SK-N-DZ (cell line): ENCODE measurements around the gene ZC3H10.
"Not testable (repeated sequence)": the region's sequence is repeated elsewhere in the genome, so short reads cannot be mapped to it uniquely, and the experiment has no call there.

ENCODE experiments used
- DNase-seq: peaks from one replicate; pipeline ENCODE4 v3.0.0-alpha.2; 2015; ENCODE audit warnings: low spot score

The ZC3H10 gene

GRCh38 chr12:56154246-56154771 is 36.2 kb downstream of the ZC3H10 start:
- DNase-seq: no peak

- DNase-seq: no peak
Observed at GRCh38 chr12:56154818-56155217, 36.8 kb downstream of the ZC3H10 start.

GRCh38 chr12:56155256-56155845 is 37.3 kb downstream of the ZC3H10 start:
- no peak for DNase-seq

GRCh38 chr12:56156464-56157200 is 38.6 kb downstream of the ZC3H10 start:
- DNase-seq: not testable (repeated sequence)

GRCh38 chr12:56157201-56158028 is 39.3 kb downstream of the ZC3H10 start:
- DNase-seq: peak; percentile 88

DNA sequence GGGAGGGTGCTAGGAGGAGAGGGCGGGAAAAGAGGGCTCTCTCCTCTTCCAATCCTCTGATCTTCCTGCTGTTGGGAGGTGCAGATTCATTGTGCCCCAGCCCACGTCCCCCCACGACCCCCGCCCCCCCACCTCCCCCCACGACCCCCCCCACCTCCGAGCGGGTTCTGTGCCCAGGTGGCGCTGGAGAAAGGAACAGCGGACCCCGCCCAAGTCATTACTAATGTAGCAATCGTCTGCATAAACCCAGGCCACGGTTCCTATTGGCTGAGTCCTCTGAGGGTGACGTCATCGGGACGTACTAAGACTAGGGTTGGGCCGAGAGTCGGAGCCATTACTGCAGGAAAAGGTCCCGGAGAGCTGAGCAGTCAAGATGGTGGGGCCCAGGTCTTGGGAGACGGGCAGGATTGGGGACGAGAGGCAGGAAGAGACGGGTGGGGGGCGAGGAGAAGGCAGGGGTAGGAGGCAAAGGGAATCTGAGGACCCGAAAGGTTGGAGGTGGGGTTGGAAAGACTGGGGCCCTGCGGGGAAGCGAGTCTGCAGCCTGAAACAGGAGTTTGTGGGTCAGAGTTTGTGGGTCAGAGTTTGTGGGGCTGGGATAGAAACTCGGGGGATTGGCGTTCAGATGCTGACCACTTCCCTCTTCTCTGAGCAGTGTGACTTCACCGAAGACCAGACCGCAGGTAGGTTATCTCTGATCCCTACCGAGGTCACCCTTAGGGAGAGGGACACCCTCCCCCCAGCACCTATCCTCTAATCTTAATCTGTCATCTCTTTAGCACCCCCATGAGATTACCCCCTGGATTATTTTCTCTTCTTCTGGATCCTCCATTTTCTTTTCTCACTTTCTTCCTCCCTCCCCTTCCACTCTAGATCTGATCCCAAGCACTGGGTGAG is 40.2 kb downstream of the ZC3H10 start, which contains the start of gene MYL6:
Gene MYL6 (plus strand): TSS at position 331 of the 897 bp plus-strand sequence. CDS start 43 bp downstream, at position 374.
- peak; percentile 98 for DNase-seq

DNA sequence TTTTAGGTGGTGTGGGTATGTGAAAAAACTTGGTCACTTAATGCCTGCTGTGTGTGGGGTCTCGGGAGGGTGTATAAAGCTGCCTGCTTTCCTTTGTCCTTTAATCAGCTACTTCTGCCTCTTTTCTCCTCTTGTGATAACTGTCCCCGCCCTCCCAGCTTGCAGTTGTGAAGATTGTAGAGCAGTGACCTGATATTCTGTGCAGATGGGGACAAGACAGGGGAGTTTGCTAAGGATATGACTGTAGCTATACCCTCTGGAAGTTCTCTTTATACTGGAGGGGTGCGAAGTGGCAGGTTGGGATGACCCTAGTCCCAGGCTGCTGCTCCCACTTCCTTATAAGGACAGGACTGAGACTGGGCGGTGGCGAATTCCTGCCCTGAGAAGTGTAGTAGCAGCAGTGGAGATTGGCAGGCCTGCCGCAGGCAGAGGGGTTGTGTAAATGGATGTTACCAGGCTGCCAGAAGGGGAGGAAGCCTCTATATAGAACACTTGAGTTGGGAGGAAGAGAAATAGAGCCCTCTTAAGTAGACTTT is 40.9 kb downstream of the ZC3H10 start:
- DNase-seq: peak; percentile 76

GRCh38 chr12:56159482-56160192 is 41.6 kb downstream of the ZC3H10 start:
- no peak for DNase-seq

- DNase-seq: no peak
Observed at GRCh38 chr12:56160193-56160763, 42.2 kb downstream of the ZC3H10 start.

DNA sequence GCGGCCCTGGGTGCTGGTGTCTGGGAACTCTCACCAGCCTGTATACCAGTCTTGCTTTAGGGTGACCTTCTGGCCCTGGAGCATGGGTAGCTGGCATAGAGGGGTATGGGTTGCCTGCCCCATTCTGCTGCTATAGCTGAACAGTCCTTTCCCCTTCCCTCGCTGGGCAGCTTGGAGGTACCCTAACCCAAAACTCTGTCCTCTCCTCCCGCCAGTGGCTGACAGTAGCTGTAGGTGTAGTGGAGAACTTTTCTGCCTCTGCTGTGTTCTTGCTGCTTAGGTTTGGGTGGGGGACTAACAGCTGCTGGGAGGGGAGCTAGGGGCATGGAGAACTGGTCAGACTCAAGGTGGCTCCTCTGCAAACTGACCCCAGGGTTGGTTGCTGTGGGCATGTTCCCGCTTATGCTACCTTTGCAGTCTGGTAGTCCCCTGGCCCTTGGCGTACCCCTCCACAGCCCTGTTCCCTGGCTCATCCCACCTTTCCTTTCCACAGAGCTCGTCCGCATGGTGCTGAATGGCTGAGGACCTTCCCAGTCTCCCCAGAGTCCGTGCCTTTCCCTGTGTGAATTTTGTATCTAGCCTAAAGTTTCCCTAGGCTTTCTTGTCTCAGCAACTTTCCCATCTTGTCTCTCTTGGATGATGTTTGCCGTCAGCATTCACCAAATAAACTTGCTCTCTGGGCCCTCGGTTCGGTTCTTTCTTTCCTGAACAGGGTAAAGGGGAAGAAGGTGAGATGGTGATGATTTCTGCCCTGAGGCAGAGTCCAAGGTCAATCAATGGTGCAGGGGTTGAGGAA is 43.0 kb downstream of the ZC3H10 start:
- no peak for DNase-seq

DNA sequence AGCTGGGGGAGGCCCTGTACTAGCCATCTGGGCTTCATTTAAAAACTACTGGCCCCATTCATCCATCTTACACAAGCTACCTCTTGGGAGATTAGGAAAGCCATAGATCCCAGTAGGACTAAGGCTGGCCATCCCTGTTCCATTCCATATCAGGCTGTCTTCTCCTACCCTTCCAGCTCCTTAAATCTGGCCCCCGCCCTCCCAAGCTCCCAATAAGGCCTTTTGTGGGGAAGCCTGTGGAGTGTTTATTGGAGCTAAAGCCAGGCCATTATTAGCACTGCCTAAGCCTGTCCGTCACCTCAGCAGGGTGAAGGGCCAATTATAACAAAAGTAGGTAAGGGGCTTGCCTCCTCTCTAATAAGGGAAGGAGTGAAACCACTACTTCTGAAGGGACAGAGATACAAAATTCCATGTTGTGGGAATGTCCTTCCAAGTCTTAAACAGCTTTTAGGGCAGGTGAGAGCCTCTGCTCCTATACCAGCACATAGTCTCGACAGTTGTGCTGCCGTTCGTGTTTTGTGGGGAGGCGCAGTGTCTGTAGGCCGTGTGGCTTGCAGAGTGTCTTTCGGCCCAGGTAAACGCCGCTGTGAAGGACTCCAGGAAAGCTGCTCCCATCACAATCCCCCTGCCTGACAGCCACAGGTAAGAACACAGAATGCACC is 43.8 kb downstream of the ZC3H10 start:
- no peak for DNase-seq

DNA sequence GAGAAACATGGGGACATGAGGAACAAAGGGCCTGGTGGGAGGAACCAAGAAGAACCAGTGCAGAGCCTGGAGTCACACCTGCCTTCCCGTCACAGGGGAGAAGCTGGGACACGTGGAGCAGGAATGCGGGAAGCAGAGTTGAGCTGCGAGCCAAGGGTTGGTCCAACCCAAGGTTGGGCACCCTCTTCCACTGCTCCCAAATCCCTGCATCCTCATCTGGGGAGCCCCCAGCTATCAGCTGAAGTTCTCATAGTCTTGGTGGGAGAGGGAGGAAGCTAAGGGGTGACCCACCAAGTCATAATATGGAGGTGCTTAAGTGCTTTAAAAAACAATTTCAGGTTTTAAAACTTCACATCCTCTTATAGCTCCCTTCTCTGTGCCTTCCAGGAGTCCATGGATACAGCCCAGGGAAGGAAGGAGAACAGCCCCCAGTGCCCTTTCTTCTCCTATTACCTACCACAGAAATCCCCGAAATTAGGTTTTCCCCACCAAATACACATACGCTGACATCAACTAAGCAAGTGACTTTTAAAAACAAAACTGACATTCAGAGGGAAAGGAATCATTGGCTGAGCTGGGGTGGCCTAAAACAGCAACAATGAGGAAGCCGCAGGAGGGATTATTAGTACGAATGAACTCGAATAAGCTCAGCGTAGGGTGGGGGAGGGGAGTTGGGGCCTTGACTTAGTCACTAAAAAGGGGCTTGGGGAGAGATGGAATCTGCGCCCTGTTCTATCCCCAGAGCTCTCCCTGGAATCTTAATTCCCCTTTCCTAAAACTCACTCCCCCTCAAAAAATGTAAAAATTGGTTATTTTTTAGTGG is 44.6 kb downstream of the ZC3H10 start:
- DNase-seq: no peak

DNA sequence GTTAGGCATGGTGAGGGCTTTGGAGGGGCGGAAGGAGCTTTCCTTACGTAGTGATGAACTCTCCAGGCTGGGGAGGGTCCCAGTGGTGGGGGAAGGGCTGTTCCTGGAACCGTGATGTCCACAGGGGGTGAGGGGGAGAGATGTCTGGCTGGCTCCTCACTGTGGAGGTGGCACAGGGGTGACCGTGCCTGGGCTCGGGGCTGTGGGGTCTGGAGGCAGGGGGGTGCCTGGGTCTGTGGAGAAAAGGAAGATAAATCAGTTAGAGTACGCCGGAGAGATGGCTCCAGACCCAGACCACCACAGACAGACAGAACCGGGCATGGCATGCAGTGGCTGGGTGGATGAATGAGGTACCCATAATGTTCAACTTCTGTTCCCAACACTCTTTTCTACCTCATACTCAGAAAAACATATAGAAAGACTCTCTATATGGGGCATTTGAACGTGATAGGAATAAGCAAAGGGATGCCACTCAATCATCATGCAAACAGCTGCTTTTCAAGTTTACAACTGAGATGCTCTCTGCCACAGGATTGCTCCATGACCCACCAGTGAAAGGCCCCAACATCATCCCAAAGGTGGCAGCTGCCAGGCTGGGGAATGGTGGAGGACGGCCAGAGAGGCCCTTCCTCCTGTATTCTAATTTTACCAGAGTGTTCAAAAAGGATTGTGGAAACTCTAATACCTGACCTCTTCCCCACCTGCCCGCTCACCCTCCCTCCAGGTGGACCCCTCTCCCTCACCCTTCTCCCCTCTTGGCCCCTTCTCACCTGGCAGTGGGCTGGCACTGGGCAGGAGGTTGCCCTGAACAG is 45.7 kb downstream of the ZC3H10 start:
- DNase-seq: no peak

GRCh38 chr12:56164345-56164729 is 46.3 kb downstream of the ZC3H10 start:
- no peak for DNase-seq

DNA sequence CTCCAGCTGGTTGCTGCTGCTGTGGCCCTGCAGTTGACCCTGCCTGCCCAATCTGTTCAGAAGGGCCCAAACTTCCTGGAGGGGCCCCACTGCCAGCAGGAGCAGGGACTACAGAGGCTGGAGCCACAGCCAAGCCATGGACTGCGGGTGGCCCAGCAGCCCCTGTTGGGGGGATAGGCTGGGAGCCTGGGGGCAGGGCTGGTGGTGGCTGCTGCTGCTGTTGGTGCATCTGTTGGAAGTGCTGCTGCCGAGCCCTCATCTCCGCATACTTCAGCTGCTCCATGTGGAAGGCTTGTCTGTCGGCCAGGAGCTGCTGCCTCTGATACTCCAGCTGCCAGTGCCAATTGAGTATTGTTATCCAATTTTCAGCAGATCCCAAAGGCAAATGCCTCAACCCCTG is 47.3 kb downstream of the ZC3H10 start:
- no peak for DNase-seq

GRCh38 chr12:56169229-56169759 is 51.2 kb downstream of the ZC3H10 start:
- DNase-seq: no peak
